Vagina (tissue), 2 donors: ENCODE data around the gene STEAP1B. TPM values are rescaled to one million over a fixed set of nuclear protein-coding genes. Genes with fewer than 3 reads are reported as not detected.

ENCODE experiments used
- DNase-seq, 2 donors: peaks; one replicate each; pipeline ENCODE4 v3.0.0-alpha.2; 2017; ENCODE audit errors: extremely low spot score in 2 of 2
- H3K27ac ChIP-seq: fragments of 200-600 bp; sonication (generic); one replicate; pipeline ENCODE4 v1.5.1; 2019
- H3K27me3 ChIP-seq: fragments of 200-600 bp; sonication (generic); one replicate; pipeline ENCODE4 v1.5.1; 2019
- H3K36me3 ChIP-seq, 2 donors: fragments of 200-600 bp; sonication (generic); one replicate each; pipeline ENCODE4 v1.5.1; 2017 to 2019
- H3K4me1 ChIP-seq: fragments of 200-600 bp; sonication (generic); one replicate; pipeline ENCODE4 v1.5.1; 2019
- H3K4me3 ChIP-seq, 2 donors: fragments of 200-600 bp; sonication (generic); 1 replicate in 1 of 2; 2 replicates in 1 of 2; pipeline ENCODE4 v1.5.1; 2016 to 2019
- H3K9me3 ChIP-seq: fragments of 200-600 bp; sonication (generic); one replicate; pipeline ENCODE4 v1.5.1; 2019
- POLR2A ChIP-seq, 2 donors: fragments of 450-650 bp; IDR thresholded peaks; one replicate each; pipeline ENCODE4 v1.6.1; 2017; ENCODE audit warnings: antibody characterized with exemption in 2 of 2, mild to moderate bottlenecking in 2 of 2, moderate library complexity in 2 of 2
- POLR2AphosphoS5 ChIP-seq, 2 donors: sonication (generic); formaldehyde crosslinking; IDR thresholded peaks; one replicate each; pipeline ENCODE4 v1.9.0; 2017; ENCODE audit warnings: antibody characterized with exemption in 2 of 2, mild to moderate bottlenecking in 2 of 2, low read depth in 1 of 2; ENCODE audit not compliant: insufficient read depth in 1 of 2
- intact Hi-C: fragments of 100-400 bp; cut with DNase I; formaldehyde crosslinking; loops from one replicate; pipeline ENCODE4 v1.15.1; 2023
- total RNA-seq: library from RNA; depleted of rRNA; stranded (reverse); fragments of >200 nt; gene quantifications from one replicate; pipeline ENCODE4 v1.2.3, GENCODE V29; 2016
- TF ChIP-seq, protein P1 (sequence below), 3 experiments: fragments of 450-650 bp in 2 of 3; fragments of 200-600 bp in 1 of 3; sonication (generic) in 1 of 3; IDR thresholded peaks; one replicate each; pipeline ENCODE4 v1.5.1; 2017 to 2019; ENCODE audit warnings: antibody characterized with exemption in 3 of 3, mild to moderate bottlenecking in 2 of 3, moderate library complexity in 2 of 3

The STEAP1B gene
- total RNA-seq, 1 donor from 2014 or later = 8.8 TPM

DNA sequence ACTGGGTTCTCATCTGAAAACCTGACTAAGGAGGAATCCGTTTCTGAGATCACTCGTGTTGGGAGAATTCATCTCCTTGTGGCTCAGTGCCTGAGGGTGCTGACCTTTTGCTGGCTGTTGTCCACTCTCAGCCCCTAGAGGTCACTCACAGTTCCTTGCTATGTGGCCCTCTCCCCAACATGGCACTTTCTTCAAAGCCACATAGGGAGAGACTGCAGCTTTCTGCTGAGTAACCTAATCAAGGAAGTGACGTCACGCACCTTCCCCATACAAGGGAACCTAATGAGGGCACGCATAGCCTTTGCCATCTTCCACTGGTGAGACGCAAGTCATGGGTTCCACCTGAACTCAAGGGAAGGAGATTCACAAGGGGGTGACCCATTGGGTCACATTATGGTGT lies 23.2 kb downstream of the STEAP1B start:
- DNase-seq = no peak
- no peak overlapping the region for H3K27ac ChIP-seq
- H3K27me3 ChIP-seq = no peaks in the 10 kb centered on the region
- no peaks in the 10 kb centered on the region for H3K36me3 ChIP-seq
- H3K4me3 ChIP-seq = no peak overlapping the region
- TF ChIP-seq POLR2A (IDR thresholded peaks at IDR 0.05) (no peak), POLR2AphosphoS5 (IDR thresholded peaks at IDR 0.05; ENCODE audit: insufficient read depth in 1 of 2, low read depth in 1 of 2) (no peak)
- TF ChIP-seq, protein P1, sequence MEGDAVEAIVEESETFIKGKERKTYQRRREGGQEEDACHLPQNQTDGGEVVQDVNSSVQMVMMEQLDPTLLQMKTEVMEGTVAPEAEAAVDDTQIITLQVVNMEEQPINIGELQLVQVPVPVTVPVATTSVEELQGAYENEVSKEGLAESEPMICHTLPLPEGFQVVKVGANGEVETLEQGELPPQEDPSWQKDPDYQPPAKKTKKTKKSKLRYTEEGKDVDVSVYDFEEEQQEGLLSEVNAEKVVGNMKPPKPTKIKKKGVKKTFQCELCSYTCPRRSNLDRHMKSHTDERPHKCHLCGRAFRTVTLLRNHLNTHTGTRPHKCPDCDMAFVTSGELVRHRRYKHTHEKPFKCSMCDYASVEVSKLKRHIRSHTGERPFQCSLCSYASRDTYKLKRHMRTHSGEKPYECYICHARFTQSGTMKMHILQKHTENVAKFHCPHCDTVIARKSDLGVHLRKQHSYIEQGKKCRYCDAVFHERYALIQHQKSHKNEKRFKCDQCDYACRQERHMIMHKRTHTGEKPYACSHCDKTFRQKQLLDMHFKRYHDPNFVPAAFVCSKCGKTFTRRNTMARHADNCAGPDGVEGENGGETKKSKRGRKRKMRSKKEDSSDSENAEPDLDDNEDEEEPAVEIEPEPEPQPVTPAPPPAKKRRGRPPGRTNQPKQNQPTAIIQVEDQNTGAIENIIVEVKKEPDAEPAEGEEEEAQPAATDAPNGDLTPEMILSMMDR (IDR thresholded peaks at IDR 0.05) = no peak
- no peaks in the 10 kb centered on the region for H3K4me1 ChIP-seq
- H3K9me3 ChIP-seq = no peaks in the 10 kb centered on the region
- intact Hi-C loops = no loop called here

- DNase-seq = no peak
- intact Hi-C loops = no loop called here
- no peaks in the 10 kb centered on the region for H3K9me3 ChIP-seq
Observed at GRCh38 chr7:22474645-22475044, 25.3 kb downstream of the STEAP1B start.

GRCh38 chr7:22470981-22471380 lies 29.0 kb downstream of the STEAP1B start:
- H3K4me3 ChIP-seq = no peak overlapping the region
- H3K36me3 ChIP-seq = no peaks in the 10 kb centered on the region
- no peaks in the 10 kb centered on the region for H3K4me1 ChIP-seq
- H3K9me3 ChIP-seq = no peaks in the 10 kb centered on the region
- TF ChIP-seq POLR2A (IDR thresholded peaks at IDR 0.05) = no peak
- TF ChIP-seq POLR2AphosphoS5 (IDR thresholded peaks at IDR 0.05; ENCODE audit: insufficient read depth in 1 of 2, low read depth in 1 of 2) = no peak
- TF ChIP-seq, protein P1 (IDR thresholded peaks at IDR 0.05) = no peak
- no peaks in the 10 kb centered on the region for H3K27me3 ChIP-seq
- H3K27ac ChIP-seq = no peak overlapping the region
- DNase-seq = no peak
- intact Hi-C loops = no loop called here

More at GRCh38 chr7:22474645-22475044, 25.3 kb downstream of the STEAP1B start:
- TF ChIP-seq POLR2A (IDR thresholded peaks at IDR 0.05) = no peak
- TF ChIP-seq POLR2AphosphoS5 (IDR thresholded peaks at IDR 0.05; ENCODE audit: insufficient read depth in 1 of 2, low read depth in 1 of 2) = no peak
- TF ChIP-seq, protein P1 (IDR thresholded peaks at IDR 0.05) = no peak
- Histone ChIP-seq H3K4me3 (no peak overlapping the region), H3K4me1 (no peaks in the 10 kb centered on the region), H3K27me3 (no peaks in the 10 kb centered on the region), H3K27ac (no peak overlapping the region), H3K36me3 (no peaks in the 10 kb centered on the region)

DNA sequence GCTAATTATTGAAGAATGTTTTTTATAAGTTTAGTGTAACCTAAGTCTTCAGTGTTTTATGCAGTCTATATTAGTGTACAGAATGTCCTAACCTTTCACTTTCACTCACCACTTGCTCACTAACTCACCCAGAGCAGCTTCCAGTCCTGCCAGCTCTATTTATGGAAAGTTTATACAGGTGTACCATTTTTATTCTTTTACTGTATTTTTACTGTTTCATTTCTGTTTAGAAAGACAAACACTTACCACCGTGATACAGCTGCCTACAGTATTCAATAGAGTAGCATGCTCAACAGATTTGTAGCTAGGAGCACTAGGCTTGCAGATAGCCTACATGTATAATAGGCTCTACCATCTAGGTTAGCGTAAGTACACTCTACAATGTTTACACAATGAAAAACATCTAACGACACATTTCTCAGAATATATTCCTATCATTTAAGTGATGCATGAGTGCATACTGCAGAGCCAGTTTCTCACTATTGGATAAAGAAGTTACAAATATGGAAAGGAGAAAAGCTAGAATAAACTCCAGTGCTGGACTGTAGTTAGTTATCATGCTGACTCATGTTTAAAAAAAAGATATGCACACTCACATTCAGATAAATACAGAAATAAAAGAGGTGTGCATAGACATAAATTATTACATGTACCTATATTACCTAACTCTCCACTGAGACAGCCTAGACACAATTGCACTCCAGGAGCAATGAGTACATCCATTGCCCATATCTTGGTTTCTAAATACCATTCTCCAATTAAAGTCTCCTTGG lies 30.4 kb downstream of the STEAP1B start:
- intact Hi-C loops = no loop called here
- TF ChIP-seq, protein P1 (IDR thresholded peaks at IDR 0.05) = no peak
- no peak for TF ChIP-seq POLR2A (IDR thresholded peaks at IDR 0.05)
- no peak for TF ChIP-seq POLR2AphosphoS5 (IDR thresholded peaks at IDR 0.05; ENCODE audit: insufficient read depth in 1 of 2, low read depth in 1 of 2)
- Histone ChIP-seq H3K4me3 (no peak overlapping the region), H3K4me1 (no peaks in the 10 kb centered on the region), H3K9me3 (no peaks in the 10 kb centered on the region), H3K27ac (no peak overlapping the region), H3K36me3 (no peaks in the 10 kb centered on the region), H3K27me3 (no peaks in the 10 kb centered on the region)
- no peak for DNase-seq

DNA sequence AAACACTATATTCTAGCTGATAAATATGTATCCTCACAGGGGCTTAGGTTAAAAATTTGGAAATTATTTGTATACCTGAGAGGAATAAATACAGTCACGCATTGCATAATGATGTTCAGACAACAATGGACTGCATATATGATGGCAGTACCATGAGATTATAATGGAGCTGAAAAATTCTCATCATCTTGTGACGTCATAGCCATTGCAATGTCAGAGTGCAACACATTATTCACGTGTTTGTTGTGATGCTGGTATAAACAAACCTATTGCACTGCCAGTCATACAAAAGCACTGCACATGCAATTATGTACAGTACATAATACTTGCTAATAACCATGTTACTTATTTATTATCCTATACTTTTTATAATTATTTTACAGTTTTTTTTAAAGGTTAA lies 31.4 kb downstream of the STEAP1B start:
- intact Hi-C loops = no loop called here

More for the DNA sequence above, 31.4 kb downstream of the STEAP1B start:
- no peaks in the 10 kb centered on the region for H3K36me3 ChIP-seq
- no peaks in the 10 kb centered on the region for H3K4me1 ChIP-seq
- no peaks in the 10 kb centered on the region for H3K27me3 ChIP-seq
- no peak overlapping the region for H3K27ac ChIP-seq
- DNase-seq = no peak
- H3K4me3 ChIP-seq = no peak overlapping the region
- no peaks in the 10 kb centered on the region for H3K9me3 ChIP-seq
- TF ChIP-seq, protein P1 (IDR thresholded peaks at IDR 0.05) = no peak
- TF ChIP-seq POLR2AphosphoS5 (IDR thresholded peaks at IDR 0.05; ENCODE audit: insufficient read depth in 1 of 2, low read depth in 1 of 2) (no peak), POLR2A (IDR thresholded peaks at IDR 0.05) (no peak)
